Upper lobe of left lung (tissue), 6 donors: ENCODE results near the gene MAB21L3. TPM values are rescaled to one million over a fixed set of nuclear protein-coding genes. Genes with fewer than 3 reads are reported as not detected.

Source experiments
- ATAC-seq, 2 donors: fragments of 200-7000 bp; cut with Tn5 transposase; one replicate each; pipeline ENCODE4 v1.9.1; 2022; ENCODE audit warnings: mild to moderate bottlenecking in 2 of 2, moderate library complexity in 2 of 2; ENCODE audit not compliant: low FRiP score in 2 of 2
- DNase-seq, 2 donors: peaks; one replicate each; pipeline ENCODE4 v3.0.0-alpha.2; 2019 to 2020
- H3K27ac ChIP-seq, 4 donors: fragments of 200-600 bp; sonication (generic); one replicate each; pipeline ENCODE4 v1.5.1; 2016 to 2019
- H3K27me3 ChIP-seq, 4 donors: fragments of 200-600 bp; sonication (generic); one replicate each; pipeline ENCODE4 v1.5.1; 2017 to 2019
- H3K36me3 ChIP-seq, 4 donors: fragments of 200-600 bp; sonication (generic); one replicate each; pipeline ENCODE4 v1.5.1; 2016 to 2019
- H3K4me1 ChIP-seq, 4 donors: fragments of 200-600 bp; sonication (generic); one replicate each; pipeline ENCODE4 v1.5.1; 2018 to 2019
- H3K4me3 ChIP-seq, 4 donors: fragments of 200-600 bp; sonication (generic); one replicate each; pipeline ENCODE4 v1.5.1; 2017 to 2019; ENCODE audit warnings: mild to moderate bottlenecking in 2 of 4, moderate library complexity in 1 of 4
- H3K9me3 ChIP-seq, 4 donors: fragments of 200-600 bp; sonication (generic); one replicate each; pipeline ENCODE4 v1.5.1; 2018 to 2019
- EP300 ChIP-seq, 4 donors: sonication (generic); formaldehyde crosslinking; IDR thresholded peaks; one replicate each; pipeline ENCODE4 v1.5.1; 2017; ENCODE audit warnings: antibody characterized with exemption in 4 of 4, control low read depth in 2 of 4
- POLR2A ChIP-seq, 4 donors: fragments of 450-650 bp; IDR thresholded peaks; one replicate each; pipeline ENCODE4 v1.5.1; 2016 to 2017; ENCODE audit warnings: antibody characterized with exemption in 4 of 4, mild to moderate bottlenecking in 2 of 4
- POLR2AphosphoS5 ChIP-seq, 2 donors: sonication (generic); formaldehyde crosslinking; IDR thresholded peaks; one replicate each; pipeline ENCODE4 v1.5.1; 2017; ENCODE audit warnings: antibody characterized with exemption in 2 of 2
- WGBS, 2 donors: methylation state at CpG; one replicate each; pipeline ENCODE4 v1.1.5; 2017 to 2018; 5-methylcytosine and 5-hydroxymethylcytosine counted together
- total RNA-seq, 6 donors: library from RNA; depleted of rRNA in 4 of 6; stranded (reverse); fragments of >200 nt in 4 of 6; gene quantifications; one replicate each; pipeline versions ENCODE4 v1.1.0 to v1.2.1, GENCODE V29; 2016 to 2021
- TF ChIP-seq, protein P1 (sequence below), 6 experiments: fragments of 450-650 bp in 4 of 6; fragments of 200-600 bp in 2 of 6; sonication (generic) in 2 of 6; IDR thresholded peaks; one replicate each; pipeline ENCODE4 v1.5.1; 2016 to 2019; ENCODE audit warnings: antibody characterized with exemption in 6 of 6
- donor health status: DM: no; HTN: no; CAD: no; lungs with moderate emphysema.
- donor health status: DM: no; HTN: yes; CAD: no; lungs with severe emphysema.

MAB21L3 gene
- total RNA-seq, 6 donors from 2014 or later: 0.30 to 4.2 (median 1.2) TPM

GRCh38 chr1:116164604-116165368 is 53.6 kb downstream of the MAB21L3 start:
- H3K27ac ChIP-seq: peak overlapping the region in 3 of 4 donors; percentile 26 to 60 (median 32)
- DNase-seq (no peak), ATAC-seq (no peak)
- no peaks in the 10 kb centered on the region for H3K36me3 ChIP-seq
- H3K4me1 ChIP-seq: peaks cover 9 to 41% (median 28%) of the 10 kb centered on the region in 4 donors
- 28 to 48% methylated on average over 2 to 4 of the region's 4 CpGs for whole genome bisulfite sequencing, 2 donors
- no peaks in the 10 kb centered on the region for H3K9me3 ChIP-seq
- TF ChIP-seq, protein P1, sequence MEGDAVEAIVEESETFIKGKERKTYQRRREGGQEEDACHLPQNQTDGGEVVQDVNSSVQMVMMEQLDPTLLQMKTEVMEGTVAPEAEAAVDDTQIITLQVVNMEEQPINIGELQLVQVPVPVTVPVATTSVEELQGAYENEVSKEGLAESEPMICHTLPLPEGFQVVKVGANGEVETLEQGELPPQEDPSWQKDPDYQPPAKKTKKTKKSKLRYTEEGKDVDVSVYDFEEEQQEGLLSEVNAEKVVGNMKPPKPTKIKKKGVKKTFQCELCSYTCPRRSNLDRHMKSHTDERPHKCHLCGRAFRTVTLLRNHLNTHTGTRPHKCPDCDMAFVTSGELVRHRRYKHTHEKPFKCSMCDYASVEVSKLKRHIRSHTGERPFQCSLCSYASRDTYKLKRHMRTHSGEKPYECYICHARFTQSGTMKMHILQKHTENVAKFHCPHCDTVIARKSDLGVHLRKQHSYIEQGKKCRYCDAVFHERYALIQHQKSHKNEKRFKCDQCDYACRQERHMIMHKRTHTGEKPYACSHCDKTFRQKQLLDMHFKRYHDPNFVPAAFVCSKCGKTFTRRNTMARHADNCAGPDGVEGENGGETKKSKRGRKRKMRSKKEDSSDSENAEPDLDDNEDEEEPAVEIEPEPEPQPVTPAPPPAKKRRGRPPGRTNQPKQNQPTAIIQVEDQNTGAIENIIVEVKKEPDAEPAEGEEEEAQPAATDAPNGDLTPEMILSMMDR (IDR thresholded peaks at IDR 0.05): no peak
- TF ChIP-seq EP300 (IDR thresholded peaks at IDR 0.05): no peak
- TF ChIP-seq POLR2AphosphoS5 (IDR thresholded peaks at IDR 0.05): no peak
- TF ChIP-seq POLR2A (IDR thresholded peaks at IDR 0.05): no peak
- no peaks in the 10 kb centered on the region for H3K27me3 ChIP-seq
- no peak overlapping the region for H3K4me3 ChIP-seq

GRCh38 chr1:116165572-116165971 is 54.4 kb downstream of the MAB21L3 start:
- no peaks in the 10 kb centered on the region for H3K27me3 ChIP-seq
- no peak for ATAC-seq
- H3K4me3 ChIP-seq: no peak overlapping the region
- H3K36me3 ChIP-seq: no peaks in the 10 kb centered on the region
- H3K9me3 ChIP-seq: no peaks in the 10 kb centered on the region
- WGBS, 2 donors: 87 to 98% methylated on average over 7 to 9 of the region's 9 CpGs
- DNase-seq: no peak
- TF ChIP-seq EP300 (IDR thresholded peaks at IDR 0.05) (no peak), POLR2A (IDR thresholded peaks at IDR 0.05) (no peak), POLR2AphosphoS5 (IDR thresholded peaks at IDR 0.05) (peak in 1 of 2 donors; percentile 13)
- TF ChIP-seq, protein P1 (IDR thresholded peaks at IDR 0.05): no peak
- peaks cover 9 to 41% (median 28%) of the 10 kb centered on the region in 4 donors for H3K4me1 ChIP-seq
- peak overlapping the region in 2 of 4 donors; percentile 32 to 60 for H3K27ac ChIP-seq

GRCh38 chr1:116166011-116166571 is 54.9 kb downstream of the MAB21L3 start:
- WGBS, 2 donors: 84 to 86% methylated on average over 6 of the region's 6 CpGs
- Histone ChIP-seq H3K9me3 (no peaks in the 10 kb centered on the region), H3K4me3 (no peak overlapping the region), H3K27me3 (no peaks in the 10 kb centered on the region), H3K27ac (peak overlapping the region in 1 of 4 donors; percentile 17), H3K4me1 (peaks cover 9 to 41% (median 28%) of the 10 kb centered on the region in 4 donors), H3K36me3 (no peaks in the 10 kb centered on the region)
- ATAC-seq (no peak), DNase-seq (no peak)
- TF ChIP-seq, protein P1 (IDR thresholded peaks at IDR 0.05): no peak
- TF ChIP-seq POLR2A (IDR thresholded peaks at IDR 0.05) (no peak), POLR2AphosphoS5 (IDR thresholded peaks at IDR 0.05) (no peak), EP300 (IDR thresholded peaks at IDR 0.05) (no peak)

GRCh38 chr1:116166655-116167054 is 55.5 kb downstream of the MAB21L3 start:
- DNase-seq (no peak), ATAC-seq (no peak)
- peaks cover 9 to 41% (median 28%) of the 10 kb centered on the region in 4 donors for H3K4me1 ChIP-seq
- 88 to 91% methylated on average over 4 of the region's 4 CpGs for WGBS, 2 donors
- TF ChIP-seq POLR2A (IDR thresholded peaks at IDR 0.05) (no peak), EP300 (IDR thresholded peaks at IDR 0.05) (no peak), POLR2AphosphoS5 (IDR thresholded peaks at IDR 0.05) (no peak)
- TF ChIP-seq, protein P1 (IDR thresholded peaks at IDR 0.05): no peak
- H3K36me3 ChIP-seq: no peaks in the 10 kb centered on the region
- H3K27ac ChIP-seq: no peak overlapping the region
- H3K27me3 ChIP-seq: no peaks in the 10 kb centered on the region
- H3K9me3 ChIP-seq: no peaks in the 10 kb centered on the region
- no peak overlapping the region for H3K4me3 ChIP-seq
